ENCODE measurements around the gene BAHCC1.

BAHCC1 gene

GRCh38 chr17:81396722-81397313 is 1.6 kb downstream of the BAHCC1 start:
- peak overlapping the region; percentile 90 for H3K4me3 ChIP-seq (ENCODE audit: low read length)
- peak; percentile 64 for DNase-seq (ENCODE audit: low read depth)
- H3K9me3 ChIP-seq (ENCODE audit: control insufficient read depth, low read length): no peaks in the 10 kb centered on the region
- H3K36me3 ChIP-seq (ENCODE audit: control insufficient read depth, insufficient read depth, low read length, severe bottlenecking): no peaks in the 10 kb centered on the region
- H3K4me1 ChIP-seq (ENCODE audit: control insufficient read depth, insufficient read depth, low read length): peaks cover 34% of the 10 kb centered on the region
- H3K27me3 ChIP-seq (replicated peaks; ENCODE audit: control insufficient read depth, insufficient read depth, low read length): no peaks in the 10 kb centered on the region
- H3K9ac ChIP-seq (ENCODE audit: low read length): peak overlapping the region; percentile 97

DNA sequence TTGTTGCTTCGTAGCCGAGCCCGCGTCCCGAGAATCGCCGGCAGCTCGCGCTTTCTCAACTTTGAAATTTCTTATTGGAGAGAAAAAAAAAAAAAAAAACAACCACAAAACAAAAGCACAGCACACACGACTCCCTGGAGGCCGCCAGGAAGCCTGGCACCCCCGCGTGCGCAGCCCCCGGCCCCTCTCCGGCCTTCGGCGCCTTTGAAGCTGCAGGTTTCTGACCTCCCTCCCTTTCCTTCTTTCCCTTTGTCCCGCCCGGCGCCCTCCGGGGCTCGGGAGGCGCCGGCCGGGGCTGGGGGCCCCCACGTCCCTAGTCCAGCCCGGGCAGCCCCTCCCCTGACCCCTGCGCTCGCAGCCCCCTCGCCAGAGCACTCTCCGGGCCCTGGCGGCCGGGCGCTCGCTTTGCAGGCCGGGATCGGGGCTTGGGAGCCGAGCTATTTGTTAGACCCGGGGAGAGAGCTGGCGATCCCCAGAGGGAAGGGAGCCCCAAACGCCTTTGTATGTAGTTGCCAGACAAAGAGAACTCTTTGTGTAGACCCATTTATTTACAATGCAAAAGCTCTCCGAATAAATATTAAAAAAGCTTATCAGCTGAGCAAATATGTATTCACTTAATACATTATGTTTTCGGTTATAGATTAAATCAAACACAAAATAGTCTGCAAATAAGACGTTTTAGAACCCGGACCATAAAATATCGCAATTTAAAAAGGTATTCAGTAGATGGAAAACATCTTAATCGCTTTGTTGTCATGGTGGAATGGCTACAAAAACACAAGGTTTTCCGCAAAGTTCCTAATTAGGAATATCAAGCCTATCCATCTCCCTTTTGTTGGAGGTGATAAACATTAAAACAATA is 2.3 kb downstream of the BAHCC1 start:
- peak; percentile 63 for DNase-seq (ENCODE audit: low read depth)
- Histone ChIP-seq H3K27me3 (replicated peaks; ENCODE audit: control insufficient read depth, insufficient read depth, low read length) (no peaks in the 10 kb centered on the region), H3K36me3 (ENCODE audit: control insufficient read depth, insufficient read depth, low read length, severe bottlenecking) (no peaks in the 10 kb centered on the region), H3K4me1 (ENCODE audit: control insufficient read depth, insufficient read depth, low read length) (peaks cover 35% of the 10 kb centered on the region), H3K4me3 (ENCODE audit: low read length) (peak overlapping the region; percentile 90), H3K9me3 (ENCODE audit: control insufficient read depth, low read length) (no peaks in the 10 kb centered on the region), H3K9ac (ENCODE audit: low read length) (peak overlapping the region; percentile 97)

GRCh38 chr17:81398176-81398831 is 3.0 kb downstream of the BAHCC1 start:
- Histone ChIP-seq H3K9ac (ENCODE audit: low read length) (peak overlapping the region; percentile 97), H3K9me3 (ENCODE audit: control insufficient read depth, low read length) (no peaks in the 10 kb centered on the region), H3K27me3 (replicated peaks; ENCODE audit: control insufficient read depth, insufficient read depth, low read length) (no peaks in the 10 kb centered on the region), H3K36me3 (ENCODE audit: control insufficient read depth, insufficient read depth, low read length, severe bottlenecking) (no peaks in the 10 kb centered on the region), H3K4me3 (ENCODE audit: low read length) (peak overlapping the region; percentile 90), H3K4me1 (ENCODE audit: control insufficient read depth, insufficient read depth, low read length) (peaks cover 40% of the 10 kb centered on the region)
- DNase-seq (ENCODE audit: low read depth): no peak

DNA sequence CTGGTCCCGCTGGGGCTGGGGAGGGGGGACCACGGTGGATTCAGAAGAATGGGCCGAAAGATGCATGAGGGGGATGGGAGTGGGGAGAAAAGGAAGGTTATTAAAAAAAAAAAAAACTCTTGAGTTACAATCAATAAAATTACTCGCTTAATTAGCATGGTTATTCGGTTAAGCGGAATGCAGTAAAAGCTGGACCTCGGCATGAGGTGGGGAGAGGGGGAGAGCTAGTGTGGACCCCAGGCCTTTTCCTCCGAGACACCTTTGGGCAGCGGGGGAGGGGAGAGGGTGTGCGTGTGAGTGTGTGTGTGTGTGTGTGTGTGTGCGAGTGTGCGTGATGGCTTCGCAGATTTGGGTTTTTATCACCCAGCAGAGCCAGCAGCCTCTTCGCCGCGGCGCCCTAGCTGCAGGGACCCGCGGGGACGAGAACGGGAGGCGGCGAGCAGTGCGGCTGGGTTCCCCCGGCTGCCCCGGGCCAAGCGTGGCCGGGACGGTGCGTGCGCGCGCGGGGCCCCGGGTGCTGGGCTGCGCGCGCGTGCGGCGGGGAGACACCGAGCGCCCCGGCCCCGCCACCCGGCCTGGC is 3.7 kb downstream of the BAHCC1 start:
- H3K4me1 ChIP-seq (ENCODE audit: control insufficient read depth, insufficient read depth, low read length): peaks cover 46% of the 10 kb centered on the region
- H3K27me3 ChIP-seq (replicated peaks; ENCODE audit: control insufficient read depth, insufficient read depth, low read length): no peaks in the 10 kb centered on the region
- H3K9me3 ChIP-seq (ENCODE audit: control insufficient read depth, low read length): no peaks in the 10 kb centered on the region
- DNase-seq (ENCODE audit: low read depth): no peak
- H3K4me3 ChIP-seq (ENCODE audit: low read length): peak overlapping the region; percentile 90
- H3K36me3 ChIP-seq (ENCODE audit: control insufficient read depth, insufficient read depth, low read length, severe bottlenecking): no peaks in the 10 kb centered on the region
- H3K9ac ChIP-seq (ENCODE audit: low read length): peak overlapping the region; percentile 97

- Histone ChIP-seq H3K4me1 (ENCODE audit: control insufficient read depth, insufficient read depth, low read length) (peaks cover 47% of the 10 kb centered on the region), H3K9ac (ENCODE audit: low read length) (peak overlapping the region; percentile 97), H3K36me3 (ENCODE audit: control insufficient read depth, insufficient read depth, low read length, severe bottlenecking) (no peaks in the 10 kb centered on the region), H3K4me3 (ENCODE audit: low read length) (peak overlapping the region; percentile 85), H3K27me3 (replicated peaks; ENCODE audit: control insufficient read depth, insufficient read depth, low read length) (no peaks in the 10 kb centered on the region), H3K9me3 (ENCODE audit: control insufficient read depth, low read length) (no peaks in the 10 kb centered on the region)
- peak; percentile 74 for DNase-seq (ENCODE audit: low read depth)
These were observed 4.4 kb downstream of the BAHCC1 start for GRCh38 chr17:81399481-81400153.

DNA sequence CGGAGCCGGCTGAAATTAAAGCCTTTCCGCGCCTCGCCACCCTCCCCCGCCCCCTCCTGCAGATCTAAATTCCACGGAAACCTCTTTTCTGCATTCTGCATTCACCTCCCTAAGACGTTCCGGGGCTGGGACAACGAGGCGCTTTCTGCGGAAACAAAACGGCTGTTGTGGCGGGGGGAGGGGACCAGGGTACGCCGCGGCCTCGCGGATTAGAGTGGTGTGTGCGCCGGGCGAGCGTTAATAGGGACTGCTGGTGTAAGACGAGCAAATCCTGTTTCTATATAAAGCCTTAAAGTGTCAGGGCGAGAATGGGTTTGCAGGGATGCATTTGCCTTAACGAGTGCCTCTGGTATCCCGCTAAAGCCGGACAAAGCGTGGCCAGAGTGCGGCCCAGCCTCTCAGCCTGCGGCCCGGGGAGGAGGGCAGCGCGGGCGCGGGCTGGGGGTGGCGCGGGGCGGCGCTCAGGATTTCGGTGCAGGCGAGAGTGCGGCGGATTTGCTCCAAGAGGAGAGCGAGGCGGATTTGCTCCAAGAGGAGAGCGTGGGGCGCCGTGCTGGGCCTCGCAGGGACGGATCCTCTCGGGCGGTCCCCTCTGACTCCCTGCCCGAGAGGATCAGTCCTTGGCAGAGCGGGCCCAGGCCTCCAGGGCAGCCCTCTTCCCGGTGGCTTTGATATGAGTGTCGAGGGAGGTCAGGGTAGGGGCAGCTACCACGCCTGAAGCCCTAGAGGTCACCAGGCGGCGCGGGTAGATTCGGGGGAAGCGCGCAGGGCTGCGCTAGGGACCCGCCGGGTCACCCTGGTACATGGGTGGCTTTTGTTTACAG is 5.1 kb downstream of the BAHCC1 start:
- H3K9me3 ChIP-seq (ENCODE audit: control insufficient read depth, low read length): no peaks in the 10 kb centered on the region
- peak; percentile 67 for DNase-seq (ENCODE audit: low read depth)
- peaks cover 51% of the 10 kb centered on the region for H3K4me1 ChIP-seq (ENCODE audit: control insufficient read depth, insufficient read depth, low read length)
- peak overlapping the region; percentile 85 for H3K4me3 ChIP-seq (ENCODE audit: low read length)
- peak overlapping the region; percentile 97 for H3K9ac ChIP-seq (ENCODE audit: low read length)
- no peaks in the 10 kb centered on the region for H3K27me3 ChIP-seq (replicated peaks; ENCODE audit: control insufficient read depth, insufficient read depth, low read length)
- H3K36me3 ChIP-seq (ENCODE audit: control insufficient read depth, insufficient read depth, low read length, severe bottlenecking): no peaks in the 10 kb centered on the region

DNA sequence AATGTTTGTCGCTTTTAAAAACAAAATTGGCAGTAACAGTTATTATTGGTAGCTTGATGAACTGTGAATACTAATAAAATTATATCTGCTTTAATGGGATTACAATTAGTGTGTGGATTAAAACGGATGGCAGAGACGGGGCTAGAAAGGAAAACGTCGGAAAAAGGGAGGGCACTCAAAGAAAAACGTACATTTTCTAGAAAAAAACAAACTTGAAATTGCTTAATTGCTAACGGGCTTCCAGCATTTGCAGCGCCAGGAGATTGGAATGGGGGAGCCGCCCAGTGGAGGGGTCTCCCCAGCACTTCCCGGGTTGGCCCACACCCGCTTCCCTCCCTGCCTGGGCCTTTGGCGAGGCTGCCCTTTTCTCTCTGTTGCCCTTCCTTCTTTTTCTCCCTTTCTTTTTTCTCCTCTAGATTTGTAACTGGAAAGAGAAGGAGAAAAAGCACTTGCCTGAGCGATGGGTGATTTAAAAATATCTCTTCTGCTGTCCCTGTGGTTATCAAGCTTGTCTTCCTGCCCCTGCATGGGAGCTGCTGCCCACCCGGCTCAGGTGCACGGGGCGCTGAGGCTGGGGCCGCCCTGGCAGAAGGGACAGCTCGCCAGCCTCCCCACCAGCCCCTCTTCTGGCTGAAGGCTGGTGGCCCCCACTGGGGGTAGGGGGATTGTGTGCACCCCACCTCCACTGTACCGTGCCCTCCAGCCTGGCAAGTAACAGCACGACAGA is 5.9 kb downstream of the BAHCC1 start:
- peaks cover 59% of the 10 kb centered on the region for H3K4me1 ChIP-seq (ENCODE audit: control insufficient read depth, insufficient read depth, low read length)
- H3K4me3 ChIP-seq (ENCODE audit: low read length): peak overlapping the region; percentile 85
- H3K27me3 ChIP-seq (replicated peaks; ENCODE audit: control insufficient read depth, insufficient read depth, low read length): no peaks in the 10 kb centered on the region
- H3K9me3 ChIP-seq (ENCODE audit: control insufficient read depth, low read length): no peaks in the 10 kb centered on the region
- no peak for DNase-seq (ENCODE audit: low read depth)
- H3K9ac ChIP-seq (ENCODE audit: low read length): peak overlapping the region; percentile 97
- no peaks in the 10 kb centered on the region for H3K36me3 ChIP-seq (ENCODE audit: control insufficient read depth, insufficient read depth, low read length, severe bottlenecking)

- peak overlapping the region; percentile 85 for H3K4me3 ChIP-seq (ENCODE audit: low read length)
- no peaks in the 10 kb centered on the region for H3K36me3 ChIP-seq (ENCODE audit: control insufficient read depth, insufficient read depth, low read length, severe bottlenecking)
- peak overlapping the region; percentile 97 for H3K9ac ChIP-seq (ENCODE audit: low read length)
- no peak for DNase-seq (ENCODE audit: low read depth)
- H3K4me1 ChIP-seq (ENCODE audit: control insufficient read depth, insufficient read depth, low read length): peaks cover 63% of the 10 kb centered on the region
- H3K9me3 ChIP-seq (ENCODE audit: control insufficient read depth, low read length): no peaks in the 10 kb centered on the region
- no peaks in the 10 kb centered on the region for H3K27me3 ChIP-seq (replicated peaks; ENCODE audit: control insufficient read depth, insufficient read depth, low read length)
These were observed 6.7 kb downstream of the BAHCC1 start for GRCh38 chr17:81401723-81402529.

DNA sequence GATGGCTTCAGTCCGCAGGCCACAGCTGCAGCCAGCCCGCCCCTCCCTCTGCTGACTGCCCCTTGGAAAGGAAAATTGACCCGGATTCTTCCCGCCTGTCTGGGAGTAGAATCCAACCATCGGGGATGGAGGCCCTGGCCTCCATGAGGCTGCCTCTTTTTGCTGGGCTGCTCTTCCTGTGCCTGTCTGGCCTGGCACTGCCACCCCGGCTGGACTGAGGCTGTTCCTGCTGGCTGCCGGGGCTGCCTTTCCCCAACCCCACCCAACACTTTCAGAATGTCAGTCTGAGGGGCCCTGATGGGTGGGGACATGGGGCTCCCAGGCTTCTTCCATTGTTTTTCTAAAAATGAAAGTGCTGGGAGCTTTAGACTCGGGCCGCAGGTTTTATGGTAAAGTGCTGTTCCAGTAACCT is 7.3 kb downstream of the BAHCC1 start:
- H3K27me3 ChIP-seq (replicated peaks; ENCODE audit: control insufficient read depth, insufficient read depth, low read length): no peaks in the 10 kb centered on the region
- H3K4me1 ChIP-seq (ENCODE audit: control insufficient read depth, insufficient read depth, low read length): peaks cover 63% of the 10 kb centered on the region
- H3K4me3 ChIP-seq (ENCODE audit: low read length): peak overlapping the region; percentile 85
- no peak for DNase-seq (ENCODE audit: low read depth)
- no peaks in the 10 kb centered on the region for H3K36me3 ChIP-seq (ENCODE audit: control insufficient read depth, insufficient read depth, low read length, severe bottlenecking)
- peak overlapping the region; percentile 97 for H3K9ac ChIP-seq (ENCODE audit: low read length)
- H3K9me3 ChIP-seq (ENCODE audit: control insufficient read depth, low read length): no peaks in the 10 kb centered on the region

All from adipocyte (in vitro differentiated cells).